ENCODE data around the gene NSG2.
"Not testable (repeated sequence)": the region's sequence is repeated elsewhere in the genome, so short reads cannot be mapped to it uniquely, and the experiment has no call there.

DNA sequence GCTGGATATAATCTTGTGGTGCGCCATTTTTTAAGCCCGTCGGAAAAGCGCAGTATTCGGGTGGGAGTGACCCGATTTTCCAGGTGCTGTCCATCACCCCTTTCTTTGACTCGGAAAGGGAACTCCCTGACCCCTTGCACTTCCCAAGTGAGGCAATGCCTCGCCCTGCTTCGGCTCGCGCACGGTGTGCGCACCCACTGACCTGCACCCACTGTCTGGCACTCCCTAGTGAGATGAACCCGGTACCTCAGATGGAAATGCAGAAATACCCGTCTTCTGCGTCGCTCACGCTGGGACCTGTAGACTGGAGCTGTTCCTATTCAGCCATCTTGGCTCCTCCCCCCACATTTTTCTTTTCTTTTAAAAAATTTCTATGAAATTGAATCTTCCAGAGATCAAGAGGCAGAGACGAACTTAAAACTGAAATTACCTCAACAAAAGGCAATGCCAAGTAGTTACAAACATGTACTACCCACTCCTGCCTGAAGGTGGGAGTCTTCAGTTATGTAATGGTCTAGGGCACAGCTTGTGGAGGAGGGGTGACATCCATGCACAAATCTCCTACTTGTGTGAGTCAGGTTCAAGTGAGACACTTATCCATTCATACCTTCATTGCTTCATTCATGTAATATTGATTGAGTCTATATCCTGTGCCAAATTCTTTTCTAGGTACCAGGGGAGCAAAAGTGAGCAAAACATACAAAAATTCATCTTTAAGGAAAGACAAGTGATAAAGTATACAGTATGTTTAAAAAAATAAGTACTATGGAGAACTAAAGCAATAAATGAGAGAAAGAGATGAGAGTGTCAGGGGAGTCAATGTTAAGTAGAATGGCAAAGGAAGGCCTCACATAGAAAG is 25.2 kb upstream of the NSG2 start:
- not testable (repeated sequence) for TF ChIP-seq POLR2A (IDR thresholded peaks at IDR 0.05)
- TF ChIP-seq CTCF (IDR thresholded peaks at IDR 0.05): peak; percentile 54 to 64 (median 60)
